ENCODE data around the gene PRR23E.

The PRR23E gene

DNA sequence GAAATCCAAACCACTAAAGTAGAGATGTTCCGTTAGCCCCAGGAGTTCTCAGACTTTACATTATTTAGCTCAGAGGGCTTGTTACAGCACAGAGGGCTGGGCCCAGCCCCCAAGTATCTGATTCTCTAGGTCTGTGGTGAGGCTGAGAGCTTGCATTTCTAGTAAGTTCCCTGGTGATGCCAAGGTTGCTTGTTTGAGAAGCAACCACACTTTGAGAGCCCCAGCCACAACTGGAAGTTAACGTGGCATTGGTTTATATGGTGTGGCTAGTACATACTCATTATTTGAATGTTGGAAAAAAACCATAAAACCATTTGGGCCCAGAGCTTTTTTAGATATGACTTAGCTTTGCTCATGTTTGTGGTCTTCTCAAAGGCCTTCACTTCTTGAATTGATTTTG is 35.9 kb downstream of the PRR23E start:
- DNase-seq (ENCODE audit: low spot score), result no peak

GRCh38 chr3:127233371-127233770 is 40.4 kb downstream of the PRR23E start:
- peak; percentile 21 for DNase-seq (ENCODE audit: low spot score)

DNA sequence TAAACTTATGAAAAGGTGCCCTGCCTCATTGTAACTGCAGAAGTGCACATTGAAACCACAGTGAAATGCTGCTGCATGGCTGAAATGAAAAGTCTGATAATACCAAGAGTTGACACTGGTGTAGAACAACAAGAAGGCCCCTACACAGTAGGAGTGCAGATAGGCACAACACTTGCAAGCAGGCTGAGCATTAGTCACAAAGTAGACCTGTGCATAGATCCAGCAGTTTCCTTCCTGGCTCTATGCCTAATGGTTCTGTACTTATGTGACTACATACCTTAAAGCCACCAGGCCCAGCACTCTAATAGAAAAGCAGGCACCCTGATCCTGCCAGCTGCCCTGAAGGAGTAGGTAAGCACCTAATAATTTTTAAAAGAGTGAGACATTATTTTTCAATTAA is 41.8 kb downstream of the PRR23E start:
- no peak for DNase-seq (ENCODE audit: low spot score)

DNA sequence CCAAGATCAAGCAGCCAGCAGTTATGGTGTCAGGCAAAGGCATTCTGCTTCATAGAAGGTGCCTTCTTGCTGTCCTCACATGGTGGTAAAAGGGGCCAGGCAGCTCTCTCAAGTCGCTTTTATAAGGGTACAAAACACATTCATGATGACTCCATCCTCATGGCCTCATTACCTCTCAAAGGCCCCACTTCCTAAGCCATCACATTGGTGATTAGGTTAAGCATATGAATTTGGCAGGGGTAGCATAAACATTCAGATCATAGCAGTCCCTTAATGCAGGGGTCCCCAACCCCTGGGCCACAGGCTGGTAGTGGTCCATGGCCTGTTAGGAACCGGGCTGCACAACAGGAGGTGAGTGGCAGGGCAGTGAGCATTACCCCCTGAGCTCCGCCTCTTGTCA is 42.8 kb downstream of the PRR23E start:
- DNase-seq (ENCODE audit: low spot score), result no peak

DNA sequence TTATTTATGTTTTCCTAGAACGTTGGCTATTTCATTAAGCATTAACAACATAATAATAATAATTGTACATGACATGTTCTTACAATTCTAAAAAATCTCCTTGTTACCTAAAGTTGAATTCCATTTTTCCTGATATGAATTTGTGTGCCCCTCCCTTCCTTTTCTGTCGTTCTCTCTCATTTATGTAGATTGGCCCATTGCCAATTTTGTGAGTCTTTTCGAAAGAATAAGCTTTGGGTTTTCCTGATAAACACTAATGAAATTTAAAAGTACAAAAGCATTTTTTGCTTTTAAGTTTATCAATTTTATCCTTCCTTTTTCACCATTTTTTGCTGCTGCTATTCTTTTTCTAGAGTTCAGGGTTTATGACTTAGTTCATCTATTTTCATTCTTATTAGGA is 44.9 kb downstream of the PRR23E start:
- DNase-seq (ENCODE audit: low spot score), result no peak

GRCh38 chr3:127238602-127239001 is 45.7 kb downstream of the PRR23E start:
- no peak for DNase-seq (ENCODE audit: low spot score)

DNA sequence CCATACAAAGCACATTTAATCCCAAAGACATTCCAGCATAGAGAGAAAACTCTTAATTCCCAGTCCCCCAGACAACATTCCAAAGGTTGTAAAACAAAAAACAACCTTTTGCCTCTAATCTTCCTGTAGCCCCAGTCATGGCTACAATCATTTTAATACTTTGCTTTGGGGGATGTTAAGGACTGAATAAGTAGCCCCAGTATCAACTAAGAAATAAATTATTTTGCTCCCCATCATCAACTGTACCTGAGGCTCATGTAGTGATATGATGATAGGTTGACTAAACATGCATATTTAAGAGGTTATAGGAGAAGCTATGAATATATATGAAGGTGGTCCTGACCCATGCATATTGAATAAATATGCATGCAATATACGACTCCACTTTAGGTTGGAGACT is 54.4 kb downstream of the PRR23E start:
- no peak for DNase-seq (ENCODE audit: low spot score)
